OCI-LY7 (cell line): ENCODE data around the gene CCNB2. TPM values are rescaled to one million over a fixed set of nuclear protein-coding genes. Genes with fewer than 3 reads are reported as not detected.

Source experiments
- BruUV-seq: library from RNA; stranded (reverse); fragments of 400-500 nt; replicated peaks from 2 replicates; lab custom pipeline; 2021; lab: Mats Ljungman, UMichigan
- CTCF ChIA-PET: fragments of 300-600 bp; sonication (Branson Sonifier 250); formaldehyde crosslinking; loops from one replicate; lab custom pipeline; 2022; ENCODE audit warnings: antibody characterized with exemption; ENCODE audit not compliant: unreplicated experiment; lab: Charles Lee
- POLR2A ChIA-PET: fragments of 300-600 bp; sonication (Branson Sonifier 250); formaldehyde crosslinking; loops from one replicate; lab custom pipeline; 2022; ENCODE audit warnings: antibody characterized with exemption; lab: Charles Lee
- DNase-seq: peaks from one replicate; pipeline ENCODE4 v3.0.0-alpha.2; 2015; ENCODE audit warnings: low spot score
- H2AFZ ChIP-seq: fragments of 200-600 bp; sonication (generic), shearing (Covaris generic); 2 replicates; pipeline ENCODE4 v1.6.1; 2014; ENCODE audit warnings: mild to moderate bottlenecking, antibody characterized with exemption, low read length, moderate library complexity
- H3K27ac ChIP-seq: fragments of 200-600 bp; sonication (generic); 2 replicates; pipeline ENCODE4 v1.5.1; 2014; ENCODE audit warnings: mixed run types, low read depth, mild to moderate bottlenecking, moderate library complexity, low read length, inconsistent platforms; ENCODE audit not compliant: poor library complexity, severe bottlenecking
- H3K36me3 ChIP-seq: fragments of 200-600 bp; sonication (generic); 2 replicates; pipeline ENCODE4 v1.6.1; 2014; ENCODE audit warnings: mild to moderate bottlenecking, antibody characterized with exemption, low read length, moderate library complexity, mixed read lengths; ENCODE audit not compliant: insufficient read depth
- H3K4me1 ChIP-seq: fragments of 200-600 bp; sonication (generic); 2 replicates; pipeline ENCODE4 v1.5.1; 2014; ENCODE audit warnings: mild to moderate bottlenecking, low read length; ENCODE audit not compliant: insufficient read depth, poor library complexity, severe bottlenecking
- H3K4me2 ChIP-seq: fragments of 200-600 bp; sonication (generic); 2 replicates; pipeline ENCODE4 v1.6.1; 2014; ENCODE audit warnings: mild to moderate bottlenecking, low read length
- H3K4me3 ChIP-seq: fragments of 200-600 bp; sonication (generic); 2 replicates; pipeline ENCODE4 v1.5.1; 2014; ENCODE audit warnings: mild to moderate bottlenecking, low read depth, low read length; ENCODE audit not compliant: poor library complexity, severe bottlenecking
- H3K79me2 ChIP-seq: fragments of 200-600 bp; sonication (generic); 2 replicates; pipeline ENCODE4 v1.6.1; 2016; ENCODE audit warnings: low read depth, mild to moderate bottlenecking, low read length, moderate library complexity, mixed read lengths; ENCODE audit not compliant: insufficient read depth
- H3K9me2 ChIP-seq: fragments of 200-600 bp; sonication (generic); 2 replicates; pipeline ENCODE4 v1.6.1; 2016; ENCODE audit warnings: mild to moderate bottlenecking, low read length, mixed read lengths; ENCODE audit not compliant: insufficient read depth
- H3K9me3 ChIP-seq: fragments of 200-600 bp; sonication (generic); 2 replicates; pipeline ENCODE4 v1.6.1; 2014; ENCODE audit warnings: mild to moderate bottlenecking, mixed run types, low read length, mixed read lengths
- H4K20me1 ChIP-seq: fragments of 200-600 bp; sonication (generic); 2 replicates; pipeline ENCODE4 v1.6.1; 2014; ENCODE audit warnings: mild to moderate bottlenecking, antibody characterized with exemption, low read length, moderate library complexity, mixed read lengths; ENCODE audit not compliant: insufficient read depth
- CTCF ChIP-seq: fragments of 200-600 bp; sonication (generic); conservative IDR thresholded peaks from 2 replicates; pipeline ENCODE4 v1.5.1; 2014; ENCODE audit warnings: mild to moderate bottlenecking, antibody characterized with exemption, low read length, moderate library complexity, mixed read lengths
- EZH2phosphoT487 ChIP-seq: fragments of 200-600 bp; sonication (generic); IDR thresholded peaks from 2 replicates; pipeline ENCODE4 v1.6.1; 2018; ENCODE audit warnings: low read depth, borderline replicate concordance, mild to moderate bottlenecking, mixed run types, antibody characterized with exemption, low read length, moderate library complexity, mixed read lengths
- intact Hi-C: fragments of 100-400 bp; cut with micrococcal nuclease; formaldehyde crosslinking; loops from one replicate; pipeline ENCODE4 v1.10.0; 2022; ENCODE audit not compliant: unreplicated experiment
- total RNA-seq, 2 experiments: library from RNA; depleted of rRNA in 1 of 2; stranded (reverse); fragments of >200 nt in 1 of 2; shearing (Covaris generic) in 1 of 2; gene quantifications; 2 replicates each; pipeline ENCODE4 v1.2.3, GENCODE V29; 2014 to 2022

The CCNB2 gene
- total RNA-seq, 2 experiments from 2014 or later = 93.9 to 128 TPM

DNA sequence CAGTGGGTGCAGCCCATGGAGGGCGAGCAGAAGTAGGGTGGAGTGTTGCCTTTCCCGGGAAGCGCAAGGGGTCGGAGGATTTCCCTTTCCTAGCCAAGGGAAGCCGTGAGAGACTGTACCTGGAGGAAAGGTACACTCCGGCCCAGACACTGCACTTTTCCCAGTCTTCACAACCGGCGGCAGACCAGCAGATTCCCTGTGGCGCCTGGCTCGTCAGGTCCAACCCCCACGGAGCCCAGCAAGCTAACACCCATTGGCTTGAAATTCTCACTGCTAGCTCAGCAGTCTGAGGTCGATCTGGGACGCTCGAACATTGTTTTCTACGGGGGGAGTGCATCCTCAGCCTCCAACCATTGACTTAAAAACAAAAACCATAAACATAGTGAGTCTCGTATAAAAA lies 26.5 kb downstream of the CCNB2 start:
- no TSS peak for BruUV-seq
- no peak overlapping the region for H3K4me3 ChIP-seq
- CTCF ChIA-PET = no interaction called here

DNA sequence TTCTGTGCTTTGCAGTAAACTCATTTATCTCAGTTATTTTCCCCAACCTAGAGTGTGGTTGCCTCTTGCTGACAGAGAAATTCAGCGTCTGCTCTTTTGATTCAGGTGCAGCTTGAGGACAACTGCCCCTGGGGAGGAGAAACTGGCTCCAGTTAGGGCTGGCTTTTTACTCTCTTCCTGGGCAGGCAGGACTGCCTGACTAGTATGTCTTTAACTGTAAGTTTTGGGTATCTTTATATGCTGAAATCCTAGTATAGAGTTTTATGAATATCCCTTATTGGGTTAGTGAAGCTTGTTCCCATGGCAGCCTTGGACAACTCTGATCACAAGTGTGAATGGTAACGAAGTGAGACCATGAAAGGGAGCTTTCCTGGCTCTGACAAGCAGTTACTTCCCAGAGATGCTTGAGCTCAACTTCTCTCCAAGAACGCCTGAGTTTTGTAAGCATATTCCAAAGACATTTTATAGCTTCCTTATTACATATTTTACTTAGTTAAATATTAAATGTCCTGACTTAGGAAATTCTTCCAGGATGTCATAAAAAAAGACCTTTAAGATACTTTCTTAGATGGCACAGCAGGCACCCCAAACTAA lies 27.1 kb downstream of the CCNB2 start:
- ChIA-PET CTCF (no interaction called here), POLR2A (interaction anchor here (0.6 to 2.1 kb wide), 3 partner anchors 8 to 152 kb away, joined by 3 to 9 read pairs (median 5); no protein-coding TSS in a partner anchor)
- intact Hi-C loops = no loop called here

More for the DNA sequence above, 26.5 kb downstream of the CCNB2 start:
- TF ChIP-seq EZH2phosphoT487 (no peak), CTCF (no peak)
- peaks cover 100% of the 10 kb centered on the region for H3K36me3 ChIP-seq
- H4K20me1 ChIP-seq = no peaks in the 10 kb centered on the region
- H3K4me2 ChIP-seq = no peak overlapping the region
- POLR2A ChIA-PET = interaction anchor here (1.9 kb wide), 1 partner anchor 152 kb away, joined by 5 read pairs; no protein-coding TSS in a partner anchor
- DNase-seq = no peak
- peaks cover 8% of the 10 kb centered on the region; the same call in 1 of the 2 replicates for H3K9me3 ChIP-seq
- H2AFZ ChIP-seq = no peak overlapping the region
- no peaks in the 10 kb centered on the region for H3K9me2 ChIP-seq
- intact Hi-C loops = no loop called here
- H3K79me2 ChIP-seq = peaks cover 1% of the 10 kb centered on the region; the same call in 1 of the 2 replicates
- peaks cover 6% of the 10 kb centered on the region for H3K4me1 ChIP-seq
- no peak overlapping the region for H3K27ac ChIP-seq

More for the DNA sequence above, 27.1 kb downstream of the CCNB2 start:
- H3K27ac ChIP-seq = no peak overlapping the region
- no peak overlapping the region for H2AFZ ChIP-seq
- no peak overlapping the region for H3K4me2 ChIP-seq
- H3K9me3 ChIP-seq = 0 out of 2 replicates have a peak, but pooled peaks cover 6% of the 10 kb centered on the region
- H3K9me2 ChIP-seq = no peaks in the 10 kb centered on the region
- no peak overlapping the region for H3K4me3 ChIP-seq
- peaks cover 100% of the 10 kb centered on the region for H3K36me3 ChIP-seq
- TF ChIP-seq EZH2phosphoT487 = no peak
- TF ChIP-seq CTCF = no peak
- BruUV-seq = no TSS peak
- DNase-seq = no peak
- H3K79me2 ChIP-seq = no peaks in the 10 kb centered on the region; the same call in 1 of the 2 replicates
- no peaks in the 10 kb centered on the region for H4K20me1 ChIP-seq
- H3K4me1 ChIP-seq = peaks cover 4% of the 10 kb centered on the region
